Measurements from ENCODE around the gene ANKRD20A1.
"Not testable (repeated sequence)": the region's sequence is repeated elsewhere in the genome, so short reads cannot be mapped to it uniquely, and the experiment has no call there.

The ANKRD20A1 gene

GRCh38 chr9:67858871-67859270, at the start of gene ANKRD20A1:
TSS of gene ANKRD20A1 (plus strand) at chr9:67858931. CDS start at chr9:67859427, 496 bp downstream.
- not testable (repeated sequence) for DNase-seq

GRCh38 chr9:67832088-67832487, 26.6 kb upstream of the ANKRD20A1 start:
- DNase-seq, result not testable (repeated sequence)

All from NCI-H2171 (cell line).